IPS-18c (cell line): ENCODE results near the gene TREML2.

ENCODE experiments used
- H3K4me3 ChIP-seq: 2 replicates; pipeline ENCODE4 v1.7.0; 2013; ENCODE audit warnings: low read depth, mild to moderate bottlenecking, low read length, moderate library complexity; ENCODE audit not compliant: insufficient read depth
- H3K9me3 ChIP-seq: one replicate; pipeline ENCODE4 v1.6.1; 2013; ENCODE audit warnings: mild to moderate bottlenecking, low read length, moderate library complexity; ENCODE audit not compliant: control insufficient read depth, insufficient read depth

TREML2 gene

DNA sequence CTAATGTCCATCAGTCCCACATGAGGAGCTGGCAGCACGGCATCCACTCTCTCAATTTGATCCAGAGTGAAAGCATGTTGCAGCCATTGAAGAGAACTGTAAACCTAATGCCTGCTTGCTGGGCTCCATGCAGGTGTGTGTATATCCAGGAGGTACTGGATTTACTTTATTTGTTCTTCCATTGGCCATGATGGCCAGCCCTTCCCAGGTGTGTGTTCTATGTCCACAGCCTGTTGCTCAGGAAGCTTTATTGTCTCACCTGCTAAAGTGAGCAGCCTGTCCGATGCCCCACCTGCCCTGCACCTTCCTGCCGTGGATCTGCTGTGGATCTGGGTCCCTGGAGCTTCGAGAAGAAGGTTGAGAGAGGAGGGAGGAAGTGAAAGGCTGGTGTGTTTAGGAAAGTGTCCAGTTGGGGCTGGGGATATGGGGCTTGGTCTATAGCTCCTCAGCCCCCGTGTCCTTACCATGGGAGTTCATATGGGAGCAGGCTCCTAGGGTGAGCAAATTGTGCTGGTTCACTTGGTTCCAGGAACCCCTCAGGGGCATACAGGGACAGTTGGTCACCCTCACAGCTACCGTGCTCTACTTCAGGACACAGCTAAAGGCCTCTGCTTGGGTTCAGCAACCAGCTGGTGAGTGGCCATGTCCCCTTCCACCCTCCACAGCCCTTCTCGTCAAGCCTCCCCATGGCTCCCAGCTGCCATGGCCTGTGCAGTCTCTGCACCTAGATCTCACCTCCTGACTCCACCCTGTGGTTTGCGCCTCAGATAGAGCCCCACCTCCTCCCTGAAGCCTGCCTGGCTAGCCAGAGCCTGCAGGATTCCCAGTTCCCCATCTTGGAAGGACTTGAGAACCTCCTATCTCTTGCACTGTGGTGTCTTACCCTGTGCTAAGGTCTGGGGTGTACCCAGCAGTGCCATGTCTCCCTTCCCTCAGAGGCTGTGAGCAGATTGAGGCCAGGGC lies 12.7 kb downstream of the TREML2 start:
- Histone ChIP-seq H3K4me3 (no peak overlapping the region), H3K9me3 (no peaks in the 10 kb centered on the region)

DNA sequence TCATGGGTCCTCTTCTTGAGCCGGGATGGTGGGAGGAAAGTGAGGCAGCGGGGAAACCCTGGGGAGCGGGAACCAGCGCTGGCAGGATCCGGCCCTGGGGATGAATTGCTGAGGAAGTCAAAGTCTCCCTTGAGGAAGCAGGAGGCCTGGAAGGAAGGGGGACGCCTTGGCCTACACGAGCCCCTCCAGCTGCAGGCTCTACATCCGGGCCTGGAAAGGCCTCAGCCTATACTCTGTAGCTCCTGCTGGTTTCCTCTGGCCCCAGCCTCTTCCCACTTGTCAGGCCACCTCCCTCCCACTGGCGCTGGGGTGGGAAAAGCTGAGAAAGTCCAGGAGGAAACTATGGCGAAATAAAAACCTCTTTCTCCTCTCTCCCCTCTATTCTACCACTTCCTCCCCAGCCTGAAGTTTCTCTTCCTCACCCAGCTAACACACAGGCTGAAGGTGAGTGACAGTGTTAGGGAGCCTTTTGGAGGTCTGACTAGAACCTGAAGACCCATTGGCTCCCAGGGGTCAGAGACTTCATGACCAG lies 14.9 kb downstream of the TREML2 start:
- no peaks in the 10 kb centered on the region for H3K9me3 ChIP-seq
- no peak overlapping the region for H3K4me3 ChIP-seq

DNA sequence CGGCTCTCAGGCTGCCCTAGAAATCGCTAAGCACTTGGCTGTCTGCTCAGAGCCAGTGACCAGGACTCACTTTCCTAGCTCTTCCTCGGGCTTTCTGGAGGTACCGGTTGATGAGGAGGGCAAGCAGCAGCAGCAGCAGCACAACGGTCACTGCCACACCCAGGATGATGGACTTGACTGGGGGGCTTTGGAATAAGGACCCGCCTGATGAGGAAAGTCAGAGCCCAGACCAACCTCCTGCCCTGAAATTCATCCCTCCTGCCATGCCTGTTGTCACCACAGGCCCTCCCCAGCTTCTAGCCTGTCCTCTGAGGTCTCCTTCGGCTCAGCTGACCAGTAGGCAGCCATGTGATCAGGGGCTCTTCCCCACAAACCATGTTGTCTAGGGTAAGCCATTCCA lies 16.2 kb downstream of the TREML2 start:
- no peak overlapping the region for H3K4me3 ChIP-seq
- no peaks in the 10 kb centered on the region for H3K9me3 ChIP-seq

DNA sequence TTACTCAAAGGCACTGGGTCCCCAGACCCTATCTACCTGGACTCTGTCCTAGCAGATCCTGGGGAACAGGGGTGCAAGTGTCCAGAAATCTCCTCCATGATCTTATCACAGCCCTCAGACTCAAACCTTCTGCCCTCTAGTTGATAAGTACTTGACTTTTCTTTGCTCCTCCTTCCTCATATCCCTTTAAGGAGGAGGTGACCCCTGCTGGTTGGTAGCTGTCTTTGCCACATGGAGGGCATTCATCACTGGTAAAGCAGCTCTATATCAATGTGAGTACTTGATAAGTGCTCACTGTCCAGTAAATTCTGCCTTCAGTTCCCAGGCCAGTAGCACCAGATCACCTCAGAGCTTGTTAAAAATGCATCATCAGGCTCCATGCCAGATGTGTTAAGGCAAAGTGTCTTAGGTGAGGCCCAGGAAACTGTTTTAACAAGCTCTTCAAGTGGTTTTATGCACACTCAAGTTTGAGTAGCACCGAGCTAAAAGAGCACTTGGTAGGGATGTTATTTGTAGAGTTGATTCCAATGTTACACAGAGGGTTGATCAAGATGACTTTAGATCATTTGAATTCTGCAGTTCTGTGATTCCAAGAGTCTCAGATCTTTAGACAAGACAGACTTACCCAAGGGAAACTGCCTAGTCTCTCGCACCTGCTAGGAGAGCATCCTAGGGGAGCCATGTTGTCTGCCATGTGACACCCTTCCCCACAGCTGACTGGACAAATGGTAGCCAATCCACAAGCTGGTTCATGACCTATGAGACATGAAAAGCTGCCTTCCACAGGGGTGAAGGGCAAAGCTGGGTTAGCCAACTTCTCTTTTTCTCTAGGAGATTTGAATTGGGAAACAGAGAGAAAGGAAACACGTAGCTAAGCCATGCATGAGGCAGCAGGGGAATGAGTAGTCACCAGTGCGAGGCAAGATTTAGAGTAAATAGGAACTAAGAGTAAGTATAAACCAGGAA lies 18.6 kb downstream of the TREML2 start:
- Histone ChIP-seq H3K9me3 (no peaks in the 10 kb centered on the region), H3K4me3 (no peak overlapping the region)

DNA sequence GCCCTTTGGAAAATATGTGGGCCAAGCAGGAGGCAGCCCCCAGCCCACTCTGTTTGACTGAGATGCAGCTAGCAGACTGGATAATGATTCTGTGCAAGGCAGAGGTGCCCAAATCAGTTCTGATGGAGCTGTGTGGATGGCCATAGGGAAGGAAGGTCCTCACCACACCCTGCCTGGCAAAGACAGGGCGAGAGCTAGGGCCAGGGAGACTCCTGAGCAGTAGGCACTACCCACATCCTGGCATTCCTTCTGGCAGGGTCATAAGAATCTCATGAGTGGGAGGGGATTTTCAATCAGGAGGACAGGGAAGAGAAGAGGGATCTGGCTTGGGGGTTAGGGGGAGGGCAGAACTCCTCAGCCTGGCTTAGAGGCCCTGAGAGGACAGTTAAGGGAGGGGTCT lies 19.4 kb downstream of the TREML2 start:
- Histone ChIP-seq H3K9me3 (no peaks in the 10 kb centered on the region), H3K4me3 (no peak overlapping the region)

DNA sequence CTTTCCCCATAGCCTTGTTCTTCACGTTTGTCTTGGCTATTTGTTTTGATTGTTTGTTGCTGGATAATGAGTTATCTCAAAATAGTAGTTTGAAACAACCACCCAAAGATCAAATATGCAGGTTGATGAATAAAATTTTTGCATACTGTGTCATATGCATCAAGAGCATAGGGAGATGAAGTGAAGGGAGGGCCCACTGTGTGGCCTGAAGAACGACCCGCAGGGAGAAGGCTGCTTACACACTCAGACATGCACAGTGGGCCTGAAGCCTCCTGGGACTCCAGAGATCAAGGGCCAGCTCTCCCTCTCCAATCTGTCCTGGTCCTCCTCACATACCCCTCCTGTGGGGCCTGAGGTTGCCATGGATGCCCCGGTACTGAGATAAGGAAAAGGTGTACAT lies 21.8 kb downstream of the TREML2 start:
- H3K4me3 ChIP-seq: no peak overlapping the region
- no peaks in the 10 kb centered on the region for H3K9me3 ChIP-seq

DNA sequence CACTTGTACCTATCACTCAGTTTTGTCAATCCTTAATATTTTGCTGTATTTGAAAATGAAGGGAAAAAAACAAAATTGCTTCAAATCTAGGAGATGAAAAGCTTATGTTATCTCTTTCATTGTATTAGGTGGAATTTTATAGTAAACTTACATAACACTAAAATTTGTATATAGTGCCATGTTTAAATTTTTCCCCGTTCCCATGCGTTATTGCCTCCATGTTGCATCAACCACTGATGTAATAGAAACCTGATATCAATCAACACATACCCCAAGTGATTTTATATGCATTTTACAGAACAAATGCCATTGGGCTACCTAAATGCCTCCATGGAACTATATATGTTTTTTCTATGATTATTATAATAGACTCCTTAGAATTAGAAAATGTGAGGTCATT lies 23.3 kb downstream of the TREML2 start:
- H3K9me3 ChIP-seq: no peaks in the 10 kb centered on the region
- no peak overlapping the region for H3K4me3 ChIP-seq

DNA sequence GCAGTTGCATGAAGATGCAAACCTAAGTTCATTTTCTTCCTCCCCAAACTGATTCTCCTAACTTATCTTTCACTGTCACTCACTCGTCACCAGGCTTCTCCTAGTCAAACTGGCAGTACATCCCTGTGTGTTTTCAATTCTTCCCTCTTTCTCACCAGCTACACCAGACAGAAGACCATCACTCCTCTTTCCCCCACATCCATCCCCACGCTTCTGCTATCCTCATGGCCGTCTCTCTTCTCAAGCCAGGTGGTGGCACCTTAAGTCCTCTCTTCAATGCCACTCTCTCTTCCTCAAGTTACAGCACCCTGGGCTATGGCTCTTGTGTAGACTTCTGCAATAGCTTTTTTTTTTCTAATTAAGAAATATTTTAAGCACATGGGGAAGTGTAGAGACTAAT lies 23.7 kb downstream of the TREML2 start:
- Histone ChIP-seq H3K4me3 (no peak overlapping the region), H3K9me3 (no peaks in the 10 kb centered on the region)

DNA sequence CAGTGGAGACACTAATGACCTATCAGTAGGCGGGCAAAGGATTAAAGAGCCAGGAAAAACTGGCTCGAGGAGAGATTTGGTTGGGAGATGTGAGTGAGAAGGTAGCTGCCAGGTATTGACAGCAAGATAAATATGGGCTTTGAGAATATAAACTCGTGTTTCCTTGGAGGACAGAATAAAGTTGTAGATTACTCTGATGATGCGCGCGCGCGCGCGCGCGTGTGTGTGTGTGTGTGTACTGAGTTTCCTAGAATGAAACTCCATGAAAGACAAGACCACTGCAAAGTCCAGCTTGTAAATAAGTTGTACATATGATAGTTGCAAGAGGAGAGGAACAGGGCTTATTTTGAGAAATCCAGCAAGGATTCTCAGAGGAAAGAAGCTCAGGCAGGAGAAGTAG lies 24.8 kb downstream of the TREML2 start:
- Histone ChIP-seq H3K4me3 (no peak overlapping the region), H3K9me3 (no peaks in the 10 kb centered on the region)

DNA sequence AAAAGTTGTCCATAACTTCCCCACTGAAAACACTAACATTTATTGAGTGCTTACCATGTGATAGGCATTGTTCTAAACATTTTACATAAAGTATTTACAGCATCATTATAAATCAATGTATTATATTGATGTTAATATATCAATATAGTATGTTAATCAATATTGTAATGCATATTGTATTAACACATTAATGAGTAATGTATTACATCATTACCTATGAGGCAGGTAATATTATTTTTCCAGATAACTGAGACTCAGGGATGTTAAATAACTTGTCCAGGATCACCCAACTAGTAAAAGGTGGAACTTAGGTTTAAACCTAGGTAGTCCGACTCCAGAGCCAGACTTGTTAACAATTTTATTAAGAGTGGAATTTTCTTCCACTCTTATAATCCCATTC lies 25.9 kb downstream of the TREML2 start:
- Histone ChIP-seq H3K4me3 (no peak overlapping the region), H3K9me3 (no peaks in the 10 kb centered on the region)

DNA sequence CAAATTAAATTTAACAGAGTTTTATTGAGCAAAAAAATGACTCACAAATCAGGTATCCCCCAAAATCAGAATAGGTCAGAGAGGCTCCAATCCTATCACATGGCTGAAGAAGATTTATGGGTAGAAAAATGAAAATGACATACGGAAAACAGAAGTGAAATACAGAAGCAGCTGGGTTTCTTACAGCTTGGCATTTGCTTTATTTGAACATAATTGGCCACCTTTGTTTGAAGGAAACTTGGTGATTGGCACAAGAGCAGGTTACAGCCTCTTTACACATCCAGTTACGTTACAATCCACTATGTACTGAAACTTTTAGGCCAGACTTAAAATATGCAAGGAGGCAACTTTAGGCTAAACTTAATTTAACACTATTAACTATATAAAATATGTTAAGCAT lies 26.3 kb downstream of the TREML2 start:
- Histone ChIP-seq H3K4me3 (no peak overlapping the region), H3K9me3 (no peaks in the 10 kb centered on the region)

DNA sequence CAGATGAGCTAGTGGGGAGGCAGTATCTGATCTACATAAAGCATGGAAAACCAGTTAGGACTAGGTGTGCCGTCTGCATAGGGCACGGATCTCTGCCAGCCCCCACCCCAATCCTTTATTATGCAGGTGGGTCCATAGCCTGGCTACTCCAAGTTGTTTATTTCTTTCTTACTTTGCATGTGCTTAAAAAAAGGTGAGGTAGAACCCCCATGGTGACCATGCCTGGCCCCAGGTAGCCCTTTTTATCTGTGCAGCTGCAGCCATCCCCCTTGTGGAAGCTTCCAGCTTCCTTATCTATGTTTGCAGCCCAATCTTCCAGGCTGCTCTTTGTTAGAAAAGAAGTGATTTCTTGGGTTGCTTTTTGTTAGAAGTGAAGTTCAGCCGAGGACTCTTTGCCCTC lies 29.0 kb downstream of the TREML2 start:
- Histone ChIP-seq H3K4me3 (no peak overlapping the region), H3K9me3 (no peaks in the 10 kb centered on the region)

DNA sequence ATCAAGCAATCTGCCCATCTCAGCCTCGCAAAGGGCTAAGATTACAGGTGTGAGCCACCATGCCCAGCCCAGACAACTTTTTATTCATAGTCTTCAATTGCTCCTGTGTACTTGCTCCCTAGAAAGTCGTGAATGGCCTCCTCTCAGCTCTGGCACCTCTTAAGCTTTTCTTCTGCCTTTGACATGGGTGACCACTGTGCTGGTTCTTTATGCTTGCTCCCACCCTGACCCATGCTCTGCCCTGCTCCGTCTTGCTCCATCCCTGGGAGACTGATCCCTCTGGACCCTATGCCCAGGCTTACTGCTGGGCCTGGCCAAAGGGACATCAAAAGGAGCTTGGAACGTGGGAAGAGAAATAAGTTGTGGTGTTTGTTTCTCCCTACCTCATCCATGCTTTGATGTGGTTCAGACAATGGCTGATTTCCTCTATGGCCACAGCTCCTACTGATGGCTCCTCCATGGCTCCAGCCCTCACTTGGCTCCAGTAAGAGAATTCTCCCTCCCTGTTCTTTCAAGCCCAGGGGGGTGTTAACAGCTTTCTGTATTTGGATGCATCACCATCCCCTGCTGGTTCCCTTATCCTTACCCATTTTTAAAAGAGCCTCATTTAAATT lies 30.3 kb downstream of the TREML2 start:
- Histone ChIP-seq H3K9me3 (no peaks in the 10 kb centered on the region), H3K4me3 (no peak overlapping the region)

DNA sequence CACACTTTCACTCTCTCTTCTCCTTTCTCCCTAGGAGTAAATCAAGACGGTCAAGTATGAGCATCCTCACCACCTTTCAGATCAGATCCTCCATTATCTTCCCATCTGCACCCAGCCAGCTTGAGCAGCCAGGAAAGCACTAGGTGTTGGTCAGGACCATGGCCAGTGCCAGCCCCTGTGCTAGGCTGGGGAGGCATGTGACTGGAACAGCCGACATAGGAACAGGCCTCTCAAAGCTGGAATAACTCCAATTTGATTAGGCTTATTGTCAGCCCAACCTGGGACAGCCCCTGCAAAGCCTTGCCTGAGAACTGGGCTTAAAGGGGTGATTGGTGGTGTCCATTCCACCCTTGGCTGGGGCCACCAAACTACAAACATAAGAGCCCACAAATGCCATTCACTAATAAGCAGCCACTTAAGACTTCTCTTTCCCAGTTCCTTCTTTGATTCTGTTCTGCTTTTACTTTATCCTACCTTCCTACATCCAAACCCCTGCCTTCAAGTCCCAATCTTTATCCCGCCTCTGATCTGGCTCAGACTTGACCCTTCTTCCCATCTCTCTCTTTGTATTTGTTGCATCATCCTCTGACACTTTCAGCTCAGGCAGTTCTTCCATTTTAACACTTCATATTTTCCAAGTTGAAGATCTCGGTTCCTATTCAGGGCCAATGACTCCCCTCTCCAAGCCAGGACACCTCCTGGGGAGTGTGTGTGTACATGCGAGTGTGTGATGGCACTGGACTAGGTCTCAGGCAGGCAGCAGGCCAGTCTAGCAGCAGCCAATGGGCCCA lies 33.6 kb downstream of the TREML2 start:
- H3K4me3 ChIP-seq: no peak overlapping the region

DNA sequence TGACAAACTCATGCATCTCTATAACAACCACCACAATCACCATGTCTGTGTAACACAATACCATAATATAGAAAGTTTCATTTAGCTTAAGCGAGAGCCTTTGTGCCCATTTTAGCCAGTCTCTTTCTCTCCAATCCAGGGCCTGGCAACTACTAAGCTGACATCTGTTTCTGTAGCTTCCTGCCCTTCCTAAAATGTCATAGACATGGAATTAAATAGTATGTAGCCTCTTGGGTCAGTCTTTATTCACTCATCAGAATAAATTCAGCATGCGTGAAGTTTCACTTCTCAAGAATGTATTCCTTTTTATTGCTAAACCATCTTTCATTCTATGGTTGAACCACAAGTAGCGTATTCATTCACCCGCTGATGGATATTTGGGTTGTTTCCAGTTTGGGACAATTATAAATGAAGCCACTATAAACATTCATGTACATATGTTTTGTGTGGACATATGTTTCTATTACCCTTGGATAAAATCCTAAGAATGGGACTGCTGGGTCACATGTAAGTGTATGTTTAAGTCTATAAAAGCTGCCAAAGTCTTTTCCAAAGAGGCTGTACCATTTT lies 36.3 kb downstream of the TREML2 start:
- no peak overlapping the region for H3K4me3 ChIP-seq
- peaks cover 2% of the 10 kb centered on the region for H3K9me3 ChIP-seq

More for the DNA sequence above, 33.6 kb downstream of the TREML2 start:
- H3K9me3 ChIP-seq: peaks cover 2% of the 10 kb centered on the region

DNA sequence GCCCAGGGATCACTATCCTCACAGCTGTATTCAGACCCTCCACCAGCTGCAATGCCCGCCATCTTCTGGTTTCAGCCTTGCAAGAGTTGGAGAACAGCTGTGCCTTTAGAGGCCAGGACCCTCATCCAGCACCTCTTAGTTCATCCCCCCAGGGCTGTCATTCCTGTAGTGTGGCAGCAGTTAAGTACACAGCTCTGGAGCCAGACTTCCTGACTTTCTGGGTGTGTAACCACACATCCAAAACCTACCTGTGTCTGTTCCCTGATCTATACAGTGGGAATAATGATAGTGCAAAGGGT lies 37.6 kb downstream of the TREML2 start:
- Histone ChIP-seq H3K9me3 (peaks cover 2% of the 10 kb centered on the region), H3K4me3 (no peak overlapping the region)
